Activated T-helper 1 cell treated with anti-CD3 and anti-CD28 coated beads, Interleukin-12 subunit alpha, Interleukin-12 subunit beta, Interleukin-2, Interleukin-4 antibody, amounts not matched to agents 30 ng/mL and 10 ng/mL and 1 ng/mL, durations not matched to agents 14 hours and 24 hours and 36 hours (primary cell): ENCODE data around the gene ACSM2B. TPM values are rescaled to one million over a fixed set of nuclear protein-coding genes. Genes with fewer than 3 reads are reported as not detected.
"Not testable (repeated sequence)": the region's sequence is repeated elsewhere in the genome, so short reads cannot be mapped to it uniquely, and the experiment has no call there.

Experiments used
- DNase-seq: peaks from one replicate; pipeline ENCODE4 v3.0.0; 2021; ENCODE audit warnings: low spot score
- H3K27ac Mint-ChIP-seq: one replicate; pipeline ENCODE4 v1.8.0; 2021; ENCODE audit warnings: mild to moderate bottlenecking, mixed read lengths
- H3K27me3 Mint-ChIP-seq: one replicate; pipeline ENCODE4 v1.8.0; 2022; ENCODE audit warnings: mild to moderate bottlenecking, moderate library complexity, mixed read lengths; ENCODE audit not compliant: insufficient read depth
- H3K36me3 Mint-ChIP-seq: one replicate; pipeline ENCODE4 v1.8.0; 2021; ENCODE audit warnings: low read depth, mixed read lengths
- H3K4me1 Mint-ChIP-seq: one replicate; pipeline ENCODE4 v1.8.0; 2021; ENCODE audit warnings: low read depth, mixed read lengths
- H3K4me3 Mint-ChIP-seq: one replicate; pipeline ENCODE4 v1.8.0; 2021; ENCODE audit warnings: mild to moderate bottlenecking, moderate library complexity, mixed read lengths
- H3K9me3 Mint-ChIP-seq: one replicate; pipeline ENCODE4 v1.8.0; 2021; ENCODE audit warnings: mixed read lengths
- intact Hi-C: fragments of 100-400 bp; cut with micrococcal nuclease; formaldehyde crosslinking; loops from one replicate; pipeline ENCODE4 v1.15.1; 2024
- total RNA-seq: library from RNA; stranded (reverse); gene quantifications from 2 replicates; pipeline ENCODE4 v1.2.3, GENCODE V29; 2022

ACSM2B gene
- total RNA-seq, 1 donor from 2014 or later = not detected

DNA sequence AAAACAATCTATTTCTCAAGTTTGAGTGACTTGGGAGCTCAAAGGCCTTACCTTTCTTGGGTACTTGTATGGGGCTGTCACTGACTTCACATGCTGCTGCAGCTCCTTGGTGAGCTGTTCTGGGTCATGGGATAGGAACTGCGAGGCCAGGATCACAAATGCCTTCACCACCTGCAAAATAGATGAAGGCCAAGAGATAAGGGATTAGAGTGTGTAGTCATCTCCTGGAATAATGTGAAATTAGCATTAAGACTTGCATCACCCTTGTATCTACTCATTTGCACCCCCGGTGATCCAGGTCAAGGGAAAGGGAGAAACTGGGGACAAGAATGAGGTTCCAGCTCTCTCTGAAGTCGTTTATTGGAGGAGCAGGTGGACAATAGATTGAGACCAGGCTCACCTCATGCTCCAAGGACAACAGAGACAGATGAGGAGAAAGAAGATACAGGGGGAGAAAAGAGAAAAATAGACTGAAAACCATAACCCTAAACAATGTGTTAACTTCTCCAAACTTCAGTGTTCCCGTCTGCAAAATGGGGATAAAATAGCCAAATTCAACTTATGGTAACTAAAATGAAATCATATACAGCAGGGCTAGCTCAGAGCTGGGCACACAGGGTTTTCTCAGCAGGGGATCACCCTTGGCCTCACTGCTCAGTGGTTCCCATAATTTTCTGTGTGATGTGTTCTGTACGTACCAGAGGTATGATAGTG is 35.4 kb downstream of the ACSM2B start:
- DNase-seq, H3K36me3 Mint-ChIP-seq, H3K4me3 Mint-ChIP-seq, H3K4me1 Mint-ChIP-seq, H3K27ac Mint-ChIP-seq, H3K27me3 Mint-ChIP-seq, intact Hi-C loops, H3K9me3 Mint-ChIP-seq: not testable (repeated sequence)

DNA sequence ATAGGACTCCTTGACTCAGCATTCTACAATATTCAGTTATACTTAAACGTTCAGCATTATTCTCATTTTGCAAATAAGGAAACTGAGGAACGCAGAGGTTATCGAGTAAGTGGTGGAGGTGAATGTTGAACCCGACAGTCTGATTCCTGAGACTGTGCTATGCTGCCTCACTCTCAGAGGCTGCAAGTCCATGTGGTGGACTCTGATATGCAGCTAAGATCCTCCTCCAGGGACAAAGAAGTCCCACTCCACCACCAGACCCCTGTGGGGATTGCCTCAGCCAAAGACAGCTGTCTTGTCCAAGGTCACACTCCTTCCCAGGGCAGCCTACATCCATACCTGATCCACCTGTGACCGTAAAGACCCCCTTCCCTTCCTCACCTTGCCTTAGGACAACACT is 37.5 kb downstream of the ACSM2B start:
- H3K4me1 Mint-ChIP-seq = no peaks in the 10 kb centered on the region
- no peak overlapping the region for H3K27ac Mint-ChIP-seq
- H3K36me3 Mint-ChIP-seq = no peaks in the 10 kb centered on the region
- intact Hi-C loops = no loop called here
- DNase-seq = no peak
- no peaks in the 10 kb centered on the region for H3K27me3 Mint-ChIP-seq
- no peak overlapping the region for H3K4me3 Mint-ChIP-seq
- no peaks in the 10 kb centered on the region for H3K9me3 Mint-ChIP-seq

DNA sequence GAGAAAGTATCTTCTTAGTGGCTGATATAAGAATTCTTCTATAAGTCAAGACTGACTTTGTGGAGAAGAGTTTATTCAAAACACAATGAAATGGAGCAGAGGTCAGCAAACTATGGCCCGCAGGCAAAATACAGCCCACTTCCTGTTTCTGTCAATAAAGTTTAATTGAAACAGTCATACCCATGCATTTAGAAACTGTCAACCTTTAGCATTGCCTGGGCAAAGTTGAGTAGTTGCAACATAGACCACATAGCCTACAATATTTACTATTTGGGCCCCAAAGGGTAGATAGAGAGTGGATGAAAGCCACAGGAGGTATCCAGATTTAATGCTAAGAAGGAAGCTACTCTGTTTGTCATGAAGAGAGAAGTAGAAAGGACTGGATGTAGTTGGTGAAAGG is 38.0 kb downstream of the ACSM2B start:
- Mint-ChIP-seq H3K36me3 (no peaks in the 10 kb centered on the region), H3K4me1 (no peaks in the 10 kb centered on the region), H3K9me3 (no peaks in the 10 kb centered on the region), H3K27me3 (no peaks in the 10 kb centered on the region), H3K27ac (no peak overlapping the region), H3K4me3 (no peak overlapping the region)
- no peak for DNase-seq
- intact Hi-C loops = no loop called here

DNA sequence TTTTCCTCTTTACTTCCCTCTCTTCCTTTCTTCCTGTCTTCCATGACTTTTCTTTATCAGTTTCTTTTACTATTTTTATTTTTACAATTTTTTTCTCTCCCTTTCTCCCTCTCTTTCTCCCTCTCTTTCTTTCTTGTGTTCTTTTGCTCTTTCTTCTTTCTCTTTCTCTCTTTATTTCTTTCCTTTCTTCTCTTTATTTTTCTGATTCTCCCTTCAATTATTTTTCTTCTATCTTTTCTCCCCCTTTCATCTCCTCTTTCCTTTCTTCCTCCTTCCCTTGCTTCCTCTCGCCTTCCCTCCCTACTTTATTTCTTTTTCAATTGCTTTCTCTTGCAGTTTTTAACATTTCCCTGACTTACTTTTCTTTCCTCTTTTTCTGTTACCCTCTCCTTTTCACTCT is 39.5 kb downstream of the ACSM2B start:
- H3K4me3 Mint-ChIP-seq, H3K4me1 Mint-ChIP-seq, H3K36me3 Mint-ChIP-seq, DNase-seq, H3K9me3 Mint-ChIP-seq, H3K27me3 Mint-ChIP-seq, H3K27ac Mint-ChIP-seq, intact Hi-C loops: not testable (repeated sequence)

DNA sequence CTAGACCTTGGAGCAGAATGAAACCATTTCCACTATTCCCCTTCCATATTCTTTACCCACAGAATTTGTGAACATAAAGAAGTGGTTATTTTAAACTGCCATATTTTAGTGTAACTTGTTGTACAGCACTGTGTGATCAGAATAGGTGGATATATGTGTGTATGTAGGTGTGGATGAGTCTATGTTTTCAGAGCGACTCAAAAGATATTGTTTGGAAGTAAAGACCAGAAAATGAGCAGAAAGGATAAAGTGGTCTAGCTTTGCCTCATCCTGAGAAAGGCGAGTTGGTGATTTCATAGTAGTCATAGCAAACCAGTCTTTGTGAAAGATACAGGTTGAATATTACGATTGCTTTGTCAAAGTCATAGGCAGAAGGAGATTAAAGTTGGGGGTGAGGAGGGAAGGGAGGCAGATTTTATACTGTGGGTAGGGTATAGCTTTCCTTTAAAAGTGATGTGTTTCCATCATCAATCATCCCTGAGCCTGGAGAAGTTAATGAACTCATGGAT is 43.8 kb downstream of the ACSM2B start:
- H3K9me3 Mint-ChIP-seq, H3K4me1 Mint-ChIP-seq, H3K36me3 Mint-ChIP-seq, DNase-seq, intact Hi-C loops, H3K27ac Mint-ChIP-seq, H3K27me3 Mint-ChIP-seq, H3K4me3 Mint-ChIP-seq: not testable (repeated sequence)

DNA sequence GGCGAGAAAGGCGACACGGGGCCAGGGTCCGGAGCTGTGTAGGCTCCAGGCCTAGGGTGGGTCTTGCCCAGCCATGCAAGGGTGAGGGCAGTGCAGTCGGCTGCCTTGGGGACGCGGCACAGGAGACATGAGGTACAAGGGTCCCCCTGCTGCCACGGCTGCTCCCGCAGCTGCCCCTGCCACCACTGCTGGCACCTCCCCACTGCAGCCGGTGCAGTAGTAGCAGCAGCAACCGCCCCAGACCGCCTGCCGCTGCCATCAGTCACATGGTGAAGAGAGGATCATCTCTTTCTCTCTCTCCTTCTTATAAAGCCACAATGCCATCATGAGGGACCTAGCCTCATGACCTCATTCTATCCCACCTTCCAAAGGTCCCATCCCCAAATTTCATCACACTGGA is 44.4 kb downstream of the ACSM2B start:
- H3K9me3 Mint-ChIP-seq, H3K27ac Mint-ChIP-seq, H3K4me1 Mint-ChIP-seq, H3K4me3 Mint-ChIP-seq, H3K36me3 Mint-ChIP-seq, intact Hi-C loops, DNase-seq, H3K27me3 Mint-ChIP-seq: not testable (repeated sequence)

DNA sequence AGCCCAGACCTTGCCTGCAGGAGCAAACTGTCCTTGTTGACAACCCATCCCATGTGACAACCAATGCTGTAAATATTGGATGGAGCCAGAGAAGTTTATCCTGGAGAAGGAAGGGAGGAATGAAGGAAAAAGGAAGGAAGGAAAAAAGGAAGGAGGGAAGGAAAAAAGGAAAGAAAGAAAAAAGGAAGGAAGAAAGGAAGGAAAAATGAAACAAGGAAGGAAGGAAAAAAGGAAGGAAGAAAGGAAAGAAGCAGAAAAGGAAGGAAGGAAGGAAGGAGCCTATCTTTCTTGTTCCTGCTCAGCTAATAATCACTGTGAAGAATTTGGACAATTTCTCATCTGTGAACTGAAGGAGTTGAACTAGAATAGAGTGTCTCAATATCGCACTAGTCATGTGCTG is 56.1 kb downstream of the ACSM2B start:
- Mint-ChIP-seq H3K27me3 (no peaks in the 10 kb centered on the region), H3K4me3 (no peak overlapping the region), H3K4me1 (no peaks in the 10 kb centered on the region), H3K27ac (no peak overlapping the region), H3K9me3 (no peaks in the 10 kb centered on the region), H3K36me3 (no peaks in the 10 kb centered on the region)
- no peak for DNase-seq
- intact Hi-C loops = no loop called here

DNA sequence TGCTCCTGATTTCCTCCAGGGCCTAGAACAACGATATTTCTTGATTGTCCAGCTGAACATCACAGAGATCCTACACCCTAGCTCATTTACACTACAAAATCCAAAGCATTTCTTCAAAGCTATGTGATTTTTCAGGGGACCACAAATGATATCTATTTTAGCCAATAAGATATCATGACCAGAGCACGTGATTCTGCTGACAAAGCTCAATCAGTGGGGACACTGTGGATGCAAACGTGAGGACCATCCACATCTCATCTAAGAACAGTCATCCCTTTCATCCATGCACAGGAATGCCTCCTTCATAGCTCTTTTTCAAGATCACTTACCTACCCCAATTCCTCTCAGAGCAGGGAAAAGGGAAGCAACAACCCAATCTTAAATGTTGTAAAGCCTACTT is 56.9 kb downstream of the ACSM2B start:
- no peak for DNase-seq
- Mint-ChIP-seq H3K4me1 (no peaks in the 10 kb centered on the region), H3K27me3 (peaks cover 4% of the 10 kb centered on the region), H3K27ac (no peak overlapping the region), H3K9me3 (no peaks in the 10 kb centered on the region), H3K36me3 (no peaks in the 10 kb centered on the region), H3K4me3 (no peak overlapping the region)
- intact Hi-C loops = no loop called here

DNA sequence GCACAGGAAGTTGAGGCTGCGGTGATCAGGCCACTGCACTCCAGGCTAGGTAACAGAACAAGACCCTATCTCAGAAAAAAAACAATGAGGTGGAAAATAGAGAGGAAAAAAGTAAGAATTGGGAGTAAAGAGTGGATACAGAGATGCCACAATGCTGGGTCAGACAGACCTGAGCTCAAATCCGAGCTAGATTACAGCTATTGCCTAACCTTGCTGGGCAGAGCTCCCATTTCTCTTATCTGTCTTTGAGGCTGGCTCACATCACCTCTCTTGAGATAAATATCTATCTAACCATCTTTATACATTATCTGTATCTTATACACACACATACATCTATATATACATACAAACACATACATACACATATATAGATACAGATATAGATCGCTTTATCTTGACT is 59.0 kb downstream of the ACSM2B start:
- no peak overlapping the region for H3K4me3 Mint-ChIP-seq
- H3K27ac Mint-ChIP-seq = no peak overlapping the region
- H3K36me3 Mint-ChIP-seq = no peaks in the 10 kb centered on the region
- H3K4me1 Mint-ChIP-seq = no peaks in the 10 kb centered on the region
- peaks cover 4% of the 10 kb centered on the region for H3K27me3 Mint-ChIP-seq
- intact Hi-C loops = no loop called here
- no peak for DNase-seq
- H3K9me3 Mint-ChIP-seq = no peaks in the 10 kb centered on the region

DNA sequence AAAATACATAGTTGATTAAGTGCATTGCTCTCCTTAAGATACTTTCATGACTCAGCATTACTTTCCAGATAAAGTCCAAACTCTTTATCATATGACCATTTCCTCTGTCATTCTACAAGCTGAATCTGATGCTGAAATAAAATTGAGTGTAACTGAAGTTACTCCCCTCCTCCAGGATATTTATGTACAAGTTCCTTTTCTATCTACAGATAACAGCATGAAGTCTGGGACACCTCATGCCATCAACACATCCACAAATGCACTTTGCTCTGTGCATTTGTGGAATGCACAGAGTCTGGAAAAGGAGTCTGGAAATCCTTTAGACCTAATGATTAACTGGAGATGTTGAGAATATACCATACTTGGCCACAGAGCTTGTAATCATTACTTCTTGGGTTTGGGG is 60.5 kb downstream of the ACSM2B start:
- H3K36me3 Mint-ChIP-seq = no peaks in the 10 kb centered on the region
- no peak overlapping the region for H3K27ac Mint-ChIP-seq
- no peaks in the 10 kb centered on the region for H3K4me1 Mint-ChIP-seq
- intact Hi-C loops = no loop called here
- DNase-seq = no peak
- peaks cover 4% of the 10 kb centered on the region for H3K27me3 Mint-ChIP-seq
- no peaks in the 10 kb centered on the region for H3K9me3 Mint-ChIP-seq
- H3K4me3 Mint-ChIP-seq = no peak overlapping the region

DNA sequence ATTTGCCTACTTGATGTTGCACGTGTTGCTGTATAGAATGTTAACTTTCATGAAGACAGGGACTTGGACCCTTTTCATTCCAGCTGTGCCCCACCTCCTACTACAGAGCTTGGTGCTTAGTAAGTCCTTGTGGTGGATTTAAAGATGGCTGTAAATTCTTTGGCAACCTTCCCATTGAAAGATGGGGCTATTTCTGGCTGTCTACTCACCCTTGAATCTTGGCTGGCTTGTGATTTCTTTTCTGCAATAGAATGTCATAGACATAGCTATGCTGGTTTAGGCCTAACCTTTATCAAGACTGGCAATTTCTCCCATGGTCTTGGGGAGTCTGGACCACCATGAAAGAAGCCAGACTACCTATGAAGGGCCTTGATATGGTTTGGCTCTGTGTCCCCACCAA is 65.8 kb downstream of the ACSM2B start:
- intact Hi-C loops = no loop called here
- DNase-seq = no peak
- H3K27ac Mint-ChIP-seq = no peak overlapping the region
- no peaks in the 10 kb centered on the region for H3K36me3 Mint-ChIP-seq
- no peaks in the 10 kb centered on the region for H3K4me1 Mint-ChIP-seq
- H3K27me3 Mint-ChIP-seq = peaks cover 4% of the 10 kb centered on the region
- H3K9me3 Mint-ChIP-seq = peaks cover 23% of the 10 kb centered on the region
- H3K4me3 Mint-ChIP-seq = no peak overlapping the region

DNA sequence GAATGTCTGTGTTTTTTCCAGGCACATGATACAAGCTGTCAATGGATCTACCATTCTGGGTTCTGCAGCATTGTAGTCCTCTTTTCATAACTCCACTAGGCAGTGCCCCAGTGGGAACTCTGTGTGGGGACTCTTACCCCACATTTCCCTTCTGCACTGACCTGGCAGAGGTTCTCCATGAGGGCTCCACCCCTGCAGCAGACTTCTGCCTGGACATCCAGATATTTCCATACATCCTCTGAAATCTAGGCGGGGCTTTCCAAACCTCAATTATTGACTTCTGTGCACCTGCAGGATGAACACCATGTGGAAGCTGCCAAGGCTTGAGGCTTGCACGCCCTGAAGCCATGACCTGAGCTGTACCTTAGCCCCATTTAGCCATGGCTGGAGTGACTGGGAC is 68.9 kb downstream of the ACSM2B start:
- no peak overlapping the region for H3K4me3 Mint-ChIP-seq
- DNase-seq = no peak
- H3K27ac Mint-ChIP-seq = no peak overlapping the region
- intact Hi-C loops = no loop called here
- no peaks in the 10 kb centered on the region for H3K36me3 Mint-ChIP-seq
- no peaks in the 10 kb centered on the region for H3K4me1 Mint-ChIP-seq
- peaks cover 23% of the 10 kb centered on the region for H3K9me3 Mint-ChIP-seq
- H3K27me3 Mint-ChIP-seq = no peaks in the 10 kb centered on the region

DNA sequence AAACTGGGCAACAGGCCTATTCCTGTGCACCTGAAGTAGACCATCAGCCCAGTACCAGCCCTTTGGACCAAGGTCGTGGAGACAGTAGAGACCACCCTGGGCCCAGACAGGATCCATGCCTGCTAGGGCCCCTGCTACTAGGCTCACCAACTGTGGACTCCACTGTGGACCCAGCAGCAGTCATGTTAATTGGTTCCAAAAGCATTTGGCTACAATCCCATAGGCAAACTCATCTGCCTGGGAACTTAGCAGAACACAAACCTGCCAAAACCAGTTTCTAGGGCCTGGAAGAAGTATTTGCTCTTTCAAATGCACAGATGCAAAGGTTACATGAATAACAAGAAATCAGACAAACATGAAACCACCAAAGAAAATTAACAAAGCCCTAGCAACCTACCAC is 71.7 kb downstream of the ACSM2B start:
- H3K4me3 Mint-ChIP-seq = no peak overlapping the region
- H3K27me3 Mint-ChIP-seq = peaks cover 1% of the 10 kb centered on the region
- H3K4me1 Mint-ChIP-seq = no peaks in the 10 kb centered on the region
- no peaks in the 10 kb centered on the region for H3K36me3 Mint-ChIP-seq
- DNase-seq = no peak
- intact Hi-C loops = no loop called here
- peaks cover 23% of the 10 kb centered on the region for H3K9me3 Mint-ChIP-seq
- H3K27ac Mint-ChIP-seq = no peak overlapping the region

DNA sequence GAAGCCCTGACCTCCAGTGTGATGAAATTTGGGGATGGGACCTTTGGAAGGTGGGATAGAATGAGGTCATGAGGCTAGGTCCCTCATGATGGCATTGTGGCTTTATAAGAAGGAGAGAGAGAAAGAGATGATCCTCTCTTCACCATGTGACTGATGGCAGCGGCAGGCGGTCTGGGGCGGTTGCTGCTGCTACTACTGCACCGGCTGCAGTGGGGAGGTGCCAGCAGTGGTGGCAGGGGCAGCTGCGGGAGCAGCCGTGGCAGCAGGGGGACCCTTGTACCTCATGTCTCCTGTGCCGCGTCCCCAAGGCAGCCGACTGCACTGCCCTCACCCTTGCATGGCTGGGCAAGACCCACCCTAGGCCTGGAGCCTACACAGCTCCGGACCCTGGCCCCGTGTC is 84.7 kb downstream of the ACSM2B start:
- H3K27ac Mint-ChIP-seq, intact Hi-C loops, H3K36me3 Mint-ChIP-seq, H3K9me3 Mint-ChIP-seq, DNase-seq, H3K27me3 Mint-ChIP-seq, H3K4me1 Mint-ChIP-seq, H3K4me3 Mint-ChIP-seq: not testable (repeated sequence)
